Measurements from ENCODE around the gene KIF26A. TPM values are rescaled to one million over a fixed set of nuclear protein-coding genes. Genes with fewer than 3 reads are reported as not detected.
A peak's percentile ranks its signal among the peaks of the same experiment; 100 is the strongest.

The KIF26A gene
- total and polyA plus RNA-seq, 8 donors: 3.6 to 13.2 (median 7.1) TPM

GRCh38 chr14:104107611-104108569 lies 30.5 kb upstream of the KIF26A start:
- TF ChIP-seq CTCF (IDR thresholded peaks at IDR 0.05): no peak
- ATAC-seq (peak in 3 of 4 donors; percentile 24 to 29 (median 24)), FAIRE-seq (no peak), DNase-seq (peak in 3 of 6 donors; percentile 25 to 56 (median 53))
- Histone ChIP-seq H3K9me3 (no peaks in the 10 kb centered on the region), H3K36me3 (no peaks in the 10 kb centered on the region), H3K27ac (no peak overlapping the region), H3K4me1 (no peaks in the 10 kb centered on the region), H3K4me3 (no peak overlapping the region), H3K27me3 (no peaks in the 10 kb centered on the region)
- intact Hi-C loops (cut with DNase I): no loop called here
- 50 to 55% methylated on average over 32 of the region's 32 CpGs for WGBS, 2 donors

GRCh38 chr14:104108570-104109541 lies 29.5 kb upstream of the KIF26A start:
- no peak overlapping the region for H3K27ac ChIP-seq
- ATAC-seq: peak in 1 of 4 donors; percentile 5

GRCh38 chr14:104109731-104110361 lies 28.5 kb upstream of the KIF26A start:
- WGBS, 2 donors: 70 to 77% methylated on average over 23 to 24 of the region's 24 CpGs
- FAIRE-seq (no peak), ATAC-seq (no peak)

More at GRCh38 chr14:104108570-104109541, 29.5 kb upstream of the KIF26A start:
- FAIRE-seq (no peak), DNase-seq (peak in 3 of 6 donors; percentile 14 to 73 (median 51))
- no peaks in the 10 kb centered on the region for H3K9me3 ChIP-seq
- H3K4me1 ChIP-seq: no peaks in the 10 kb centered on the region
- no peak for TF ChIP-seq CTCF (IDR thresholded peaks at IDR 0.05)
- no peaks in the 10 kb centered on the region for H3K36me3 ChIP-seq
- 33 to 39% methylated on average over 26 of the region's 26 CpGs for WGBS, 2 donors
- H3K27me3 ChIP-seq: no peaks in the 10 kb centered on the region
- intact Hi-C loops (cut with DNase I): no loop called here
- no peak overlapping the region for H3K4me3 ChIP-seq

More at GRCh38 chr14:104109731-104110361, 28.5 kb upstream of the KIF26A start:
- Histone ChIP-seq H3K9me3 (no peaks in the 10 kb centered on the region), H3K27ac (no peak overlapping the region), H3K36me3 (no peaks in the 10 kb centered on the region), H3K4me1 (no peaks in the 10 kb centered on the region), H3K27me3 (no peaks in the 10 kb centered on the region), H3K4me3 (no peak overlapping the region)
- peak in 3 of 6 donors; percentile 16 to 67 (median 53) for DNase-seq
- intact Hi-C loops (cut with DNase I): no loop called here
- no peak for TF ChIP-seq CTCF (IDR thresholded peaks at IDR 0.05)
